Measurements from ENCODE around the gene LIPN.
A peak's percentile ranks its signal among the peaks of the same experiment; 100 is the strongest.
"Not testable (repeated sequence)": the region's sequence is repeated elsewhere in the genome, so short reads cannot be mapped to it uniquely, and the experiment has no call there.

The LIPN gene

GRCh38 chr10:88759366-88760101 lies at the start of gene LIPN:
Gene LIPN (plus strand): TSS chr10:88760020. CDS start chr10:88761406, 1,386 bp downstream.
- peak; percentile 57 for DNase-seq

GRCh38 chr10:88715517-88715916 lies 44.3 kb upstream of the LIPN start:
- no peak for DNase-seq

- DNase-seq = no peak
These were observed 38.4 kb upstream of the LIPN start for GRCh38 chr10:88721392-88721791.

GRCh38 chr10:88725798-88726197 lies 34.0 kb upstream of the LIPN start:
- DNase-seq = no peak

- peak; percentile 39 for DNase-seq
These were observed 31.6 kb upstream of the LIPN start for GRCh38 chr10:88728107-88728763.

- DNase-seq = no peak
These were observed 29.0 kb upstream of the LIPN start for GRCh38 chr10:88730864-88731263.

GRCh38 chr10:88731296-88731695 lies 28.5 kb upstream of the LIPN start:
- DNase-seq = peak; percentile 57

GRCh38 chr10:88733215-88733614 lies 26.6 kb upstream of the LIPN start:
- DNase-seq = no peak

- DNase-seq = no peak
These were observed 24.2 kb upstream of the LIPN start for GRCh38 chr10:88735661-88736060.

- DNase-seq = not testable (repeated sequence)
These were observed 17.9 kb upstream of the LIPN start for GRCh38 chr10:88741921-88742320.

- no peak for DNase-seq
These were observed 17.4 kb upstream of the LIPN start for GRCh38 chr10:88742448-88742847.

GRCh38 chr10:88744002-88744401 lies 15.8 kb upstream of the LIPN start:
- DNase-seq = no peak

GRCh38 chr10:88745633-88746032 lies 14.2 kb upstream of the LIPN start:
- DNase-seq = no peak

- DNase-seq = peak; percentile 20
These were observed 5.5 kb upstream of the LIPN start for GRCh38 chr10:88754287-88754686.

GRCh38 chr10:88755753-88756152 lies 4.1 kb upstream of the LIPN start:
- DNase-seq = no peak

- DNase-seq = no peak
These were observed 3.2 kb upstream of the LIPN start for GRCh38 chr10:88756660-88757059.

GRCh38 chr10:88762906-88763305 lies 3.1 kb downstream of the LIPN start:
- no peak for DNase-seq

GRCh38 chr10:88763441-88763840 lies 3.6 kb downstream of the LIPN start:
- no peak for DNase-seq

- DNase-seq = no peak
These were observed 4.3 kb downstream of the LIPN start for GRCh38 chr10:88764110-88764509.

GRCh38 chr10:88765816-88766215 lies 6.0 kb downstream of the LIPN start:
- DNase-seq = no peak

- DNase-seq = no peak
These were observed 9.6 kb downstream of the LIPN start for GRCh38 chr10:88769384-88769783.

GRCh38 chr10:88781206-88781605 lies 21.4 kb downstream of the LIPN start:
- no peak for DNase-seq

GRCh38 chr10:88782222-88782621 lies 22.4 kb downstream of the LIPN start:
- DNase-seq = no peak

- peak; percentile 33 for DNase-seq
These were observed 23.9 kb downstream of the LIPN start for GRCh38 chr10:88783724-88784123.

Measured in hematopoietic multipotent progenitor cell treated with erythropoietin and hydrocortisone succinate and interleukin-3 and kit ligand, for 6 days (in vitro differentiated cells).